NCI-H460 (cell line): ENCODE results near the gene RCOR2. TPM values are rescaled to one million over a fixed set of nuclear protein-coding genes. Genes with fewer than 3 reads are reported as not detected.
A peak's percentile ranks its signal among the peaks of the same experiment; 100 is the strongest.
"Not testable (repeated sequence)": the region's sequence is repeated elsewhere in the genome, so short reads cannot be mapped to it uniquely, and the experiment has no call there.

ENCODE experiments used
- DNase-seq: peaks from one replicate; pipeline ENCODE4 v3.0.0-alpha.2; 2016; ENCODE audit warnings: low read depth; ENCODE audit errors: extremely low read depth
- total RNA-seq: library from RNA; depleted of rRNA; stranded (reverse); fragments of >200 nt; shearing (Covaris generic); gene quantifications from 2 replicates; pipeline ENCODE4 v1.2.3, GENCODE V29; 2014

Gene RCOR2
- total RNA-seq, 1 experiment from 2014 or later: 4.5 TPM

DNA sequence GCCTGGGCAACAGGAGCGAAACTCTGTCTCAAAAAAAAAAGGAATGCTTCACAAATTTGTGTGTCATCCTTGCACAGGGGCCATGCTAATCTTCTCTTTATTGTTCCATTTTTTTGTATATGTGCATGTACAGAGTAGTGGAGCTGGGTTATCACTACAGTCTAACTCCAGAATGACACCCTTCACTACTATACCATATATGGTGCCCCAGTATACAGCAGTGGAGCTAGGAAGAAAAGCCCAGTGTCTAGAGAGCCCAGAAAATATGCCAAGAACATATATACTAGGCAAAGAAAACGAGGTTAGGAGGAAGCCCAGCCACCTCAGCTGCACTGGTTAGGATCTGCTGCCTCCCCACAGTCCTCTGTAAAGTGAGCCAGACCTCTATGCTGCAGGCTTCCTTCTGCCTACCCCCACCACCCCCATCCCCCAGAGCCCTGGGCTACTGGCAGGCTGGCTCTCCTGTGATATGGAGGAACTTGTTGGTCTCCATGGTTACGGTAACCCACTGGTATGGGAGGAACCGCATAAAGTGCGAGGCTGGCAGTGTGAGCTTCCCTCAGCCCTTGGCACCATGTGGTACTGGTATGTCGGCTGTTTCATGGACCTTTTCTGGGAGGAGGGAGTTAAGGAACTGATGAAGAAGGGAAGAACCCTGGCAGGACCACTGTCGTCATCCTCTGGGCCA is 34.3 kb downstream of the RCOR2 start:
- DNase-seq: no peak

DNA sequence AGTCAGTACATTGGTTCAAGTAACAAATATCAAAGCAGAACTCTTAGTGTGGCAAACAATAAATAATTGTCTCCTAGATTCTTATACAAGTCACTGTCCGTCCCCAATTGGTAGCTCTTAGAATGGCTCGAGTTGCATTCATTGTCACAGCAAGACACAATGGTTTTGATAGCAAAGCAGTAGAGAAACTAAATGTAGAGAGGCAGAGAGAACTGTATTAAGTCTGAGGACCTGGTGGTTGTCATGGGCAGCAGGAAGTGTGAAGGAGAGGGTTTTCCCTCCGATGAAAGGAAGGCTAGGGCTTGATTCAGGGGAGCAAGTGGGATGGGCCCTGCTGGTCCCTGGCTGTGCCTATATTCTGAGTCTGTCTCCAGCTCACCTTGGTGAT is 36.6 kb downstream of the RCOR2 start:
- DNase-seq: no peak

DNA sequence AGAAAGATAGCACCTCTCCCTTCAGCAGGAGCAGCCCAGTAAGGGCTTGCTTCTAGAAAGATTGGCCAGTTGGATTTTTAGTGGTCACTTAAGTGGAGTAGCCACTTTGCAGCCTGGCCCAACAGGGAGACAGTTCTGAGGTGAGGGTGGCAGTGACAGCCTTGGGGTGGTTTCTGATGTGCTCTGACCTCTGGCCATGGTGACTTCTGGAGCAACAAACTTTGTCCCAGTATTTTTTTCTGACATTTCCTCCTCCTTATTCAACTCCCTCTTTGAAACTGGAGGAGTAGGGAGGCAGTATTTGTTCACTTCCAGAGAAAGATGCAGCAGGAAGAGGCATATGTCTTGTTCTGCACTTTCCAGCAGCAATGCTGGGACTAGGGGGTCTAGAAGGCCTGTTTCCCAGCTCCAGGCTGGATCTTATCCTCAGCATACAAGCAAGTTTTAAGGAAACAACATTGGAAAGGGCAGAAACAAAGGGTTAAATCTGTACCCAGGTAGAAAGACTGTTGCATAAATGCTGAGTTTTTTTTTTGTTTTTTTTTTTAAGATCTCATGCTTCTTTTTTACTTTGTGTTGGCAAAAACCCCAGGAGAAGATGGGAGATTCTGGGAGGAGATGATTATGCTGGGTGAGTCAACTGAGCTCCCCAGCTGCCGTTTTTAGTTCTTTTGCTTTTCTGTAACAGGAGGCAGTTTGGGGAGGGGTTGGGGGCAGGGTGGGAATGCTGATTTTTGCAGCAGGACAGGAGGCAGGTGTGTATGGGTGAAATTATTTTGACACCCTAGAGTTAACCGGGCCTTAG is 37.2 kb downstream of the RCOR2 start:
- DNase-seq: no peak

DNA sequence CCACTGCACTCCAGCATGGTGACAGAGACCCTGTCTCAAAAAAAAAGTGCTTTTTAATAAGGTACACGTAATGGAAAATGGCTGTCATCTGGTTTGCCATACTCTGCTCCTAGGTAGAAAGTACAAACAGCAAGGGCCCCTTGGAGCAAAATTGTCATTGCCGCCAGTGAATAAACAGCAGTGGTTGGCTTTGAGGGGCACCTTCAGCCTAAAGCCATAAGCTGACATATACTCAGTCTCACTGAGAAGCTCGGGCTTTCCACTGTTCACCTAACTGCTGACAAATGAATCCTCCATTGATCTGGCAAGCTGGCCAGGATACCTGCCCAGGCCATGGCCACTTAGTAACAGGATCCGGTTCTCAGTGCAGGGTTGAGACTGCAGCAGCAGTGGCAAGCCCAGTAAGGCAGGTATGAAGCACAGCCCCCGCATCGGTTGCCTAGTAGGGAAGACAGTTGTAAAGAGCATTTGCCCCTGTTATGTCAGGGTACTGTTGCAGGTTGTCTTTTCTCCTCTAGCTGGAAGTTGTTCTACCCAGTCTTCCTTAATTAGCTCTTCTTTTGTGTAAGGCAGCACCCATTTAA is 39.2 kb downstream of the RCOR2 start:
- DNase-seq: no peak

DNA sequence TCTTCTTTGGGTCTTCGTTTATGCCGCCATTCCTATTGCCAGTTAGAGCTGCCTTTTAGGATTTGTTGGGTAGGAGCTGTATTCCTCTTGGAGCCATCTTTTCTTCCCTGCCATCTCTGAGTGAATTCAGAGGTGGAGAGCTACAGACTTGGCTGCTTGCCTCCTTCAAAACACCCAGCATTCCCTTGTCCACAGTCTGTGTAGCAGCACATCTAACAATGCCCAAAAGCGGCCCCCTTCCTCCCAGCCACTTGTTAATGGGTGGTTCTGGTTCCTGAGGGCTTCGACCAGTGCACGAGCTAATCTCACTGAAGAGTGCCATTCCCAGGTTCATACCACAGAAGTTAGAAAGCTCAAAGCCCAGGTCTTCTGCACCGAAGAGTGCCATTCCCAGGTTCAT is 40.3 kb downstream of the RCOR2 start:
- no peak for DNase-seq

DNA sequence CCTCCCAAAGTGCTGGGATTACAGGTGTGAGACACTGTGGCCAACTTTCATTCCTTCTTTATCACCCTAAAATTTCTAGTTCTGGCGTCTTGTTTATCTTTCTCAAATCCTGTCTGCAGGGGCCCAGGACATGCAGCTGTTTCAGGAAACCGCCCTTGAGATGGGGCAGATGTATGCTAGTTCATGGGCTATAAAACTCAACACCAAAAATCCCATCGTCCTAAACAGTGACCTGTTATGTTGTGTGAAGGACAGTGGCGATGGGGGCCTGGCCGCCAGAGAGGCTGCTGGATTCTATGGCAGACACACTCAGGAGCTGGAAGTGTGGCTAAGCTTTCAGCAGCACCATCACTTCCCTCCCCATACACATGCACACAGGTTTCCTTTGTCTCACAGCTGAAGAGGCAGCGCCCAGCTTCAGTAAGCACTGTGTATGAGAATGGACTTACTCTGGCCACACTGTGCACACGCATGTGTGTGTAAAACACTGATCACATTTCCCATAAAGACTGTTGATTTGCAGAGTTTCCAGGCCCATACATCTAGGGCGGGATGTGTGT is 41.4 kb downstream of the RCOR2 start:
- DNase-seq: no peak

DNA sequence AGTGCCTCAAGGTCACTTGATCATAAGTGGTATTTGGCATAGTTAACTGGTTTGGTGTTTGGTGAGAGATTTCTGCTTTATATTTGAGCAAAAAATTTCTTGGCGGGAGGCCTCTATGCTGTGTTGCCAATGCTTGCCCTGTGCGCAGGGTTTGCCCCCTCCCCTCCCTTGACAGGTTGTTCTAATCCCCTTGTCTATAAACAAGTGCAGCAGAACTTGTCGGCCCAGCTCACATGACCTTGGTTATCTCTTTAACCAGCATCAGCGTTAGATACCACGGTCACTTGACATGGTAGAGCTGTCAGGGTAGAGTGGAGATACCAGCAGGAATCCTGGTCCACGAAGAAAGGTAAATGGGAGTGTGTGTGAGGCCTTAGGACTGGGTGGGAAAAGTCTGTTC is 42.5 kb downstream of the RCOR2 start:
- no peak for DNase-seq

DNA sequence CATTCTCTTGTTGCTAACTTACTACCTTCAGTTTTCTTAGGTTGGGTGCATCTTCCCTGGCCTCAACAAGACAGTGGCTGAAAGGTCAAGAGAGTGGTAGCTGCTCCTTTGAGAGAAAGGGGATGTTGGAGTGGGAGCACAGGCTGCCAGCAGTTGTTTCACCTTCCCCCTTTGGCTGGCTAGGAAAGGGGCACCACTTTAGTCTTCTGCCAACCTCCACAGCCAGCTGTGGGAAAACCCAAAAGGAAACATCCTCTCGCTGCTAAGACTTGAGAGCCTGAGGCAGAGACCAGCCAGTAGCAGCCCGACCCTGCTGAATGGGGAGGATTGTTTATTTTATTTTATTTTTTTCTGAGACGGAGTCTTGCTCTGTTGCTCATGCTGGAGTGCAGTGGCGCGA is 43.7 kb downstream of the RCOR2 start:
- DNase-seq: no peak

DNA sequence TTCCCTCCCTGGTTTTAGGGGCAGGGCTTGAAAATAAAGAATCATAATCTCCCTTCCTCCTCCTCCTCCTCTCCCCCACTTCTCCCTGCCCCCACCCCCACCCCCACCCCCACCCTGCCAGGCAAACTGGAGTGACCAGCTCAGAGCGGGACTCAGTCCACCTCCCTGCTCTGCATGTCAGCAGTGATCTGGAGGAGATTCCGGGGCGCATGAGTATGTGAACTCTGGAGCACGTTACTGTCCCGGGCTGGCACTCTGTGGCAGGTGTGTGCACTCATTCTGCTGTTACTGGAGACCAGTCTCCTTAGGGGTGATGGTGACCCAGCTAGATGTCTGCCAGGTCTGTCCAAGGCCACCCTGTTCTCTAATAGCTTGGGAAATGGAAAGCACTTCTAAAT is 44.2 kb downstream of the RCOR2 start:
- no peak for DNase-seq

DNA sequence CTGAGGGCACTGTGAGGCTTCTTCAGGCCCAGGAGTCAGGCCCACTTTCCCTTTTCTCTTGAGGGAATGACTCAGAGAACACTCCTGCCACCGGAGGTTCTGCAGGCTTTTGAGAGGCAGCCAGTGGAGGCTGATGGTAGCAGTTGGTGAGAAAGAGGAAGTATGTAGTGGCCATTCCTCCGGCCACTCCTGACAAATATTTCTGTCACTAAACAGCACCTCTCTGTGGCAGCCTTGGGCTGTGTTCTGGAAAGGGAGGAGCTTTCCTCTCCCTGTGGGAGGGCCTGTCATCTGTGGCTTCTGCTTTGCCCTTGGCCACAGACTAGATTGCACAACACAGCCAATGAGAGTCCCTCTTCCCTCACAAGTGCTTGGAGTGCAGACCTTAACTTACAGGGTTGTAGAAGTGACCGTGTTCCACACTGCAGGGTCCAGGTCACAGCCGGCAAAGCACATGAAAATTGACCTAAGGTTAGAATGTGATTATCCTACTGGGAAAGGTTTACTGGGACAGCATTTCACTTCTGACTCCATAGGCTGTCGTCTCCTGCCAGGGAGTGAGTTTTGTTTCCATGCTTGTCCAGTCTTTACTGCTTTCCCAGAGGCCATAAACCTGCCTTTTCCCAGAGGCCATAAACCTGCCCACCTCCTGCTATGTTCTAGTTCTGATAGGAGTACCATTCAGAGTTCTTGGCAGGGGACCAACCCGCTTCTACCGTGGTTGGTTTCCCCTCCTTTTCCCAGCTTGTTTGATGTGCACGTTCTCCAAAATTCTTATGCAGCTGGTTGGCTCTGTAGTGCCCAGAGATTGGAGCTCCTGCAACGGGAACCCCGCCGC is 44.8 kb downstream of the RCOR2 start:
- DNase-seq: peak; percentile 87

DNA sequence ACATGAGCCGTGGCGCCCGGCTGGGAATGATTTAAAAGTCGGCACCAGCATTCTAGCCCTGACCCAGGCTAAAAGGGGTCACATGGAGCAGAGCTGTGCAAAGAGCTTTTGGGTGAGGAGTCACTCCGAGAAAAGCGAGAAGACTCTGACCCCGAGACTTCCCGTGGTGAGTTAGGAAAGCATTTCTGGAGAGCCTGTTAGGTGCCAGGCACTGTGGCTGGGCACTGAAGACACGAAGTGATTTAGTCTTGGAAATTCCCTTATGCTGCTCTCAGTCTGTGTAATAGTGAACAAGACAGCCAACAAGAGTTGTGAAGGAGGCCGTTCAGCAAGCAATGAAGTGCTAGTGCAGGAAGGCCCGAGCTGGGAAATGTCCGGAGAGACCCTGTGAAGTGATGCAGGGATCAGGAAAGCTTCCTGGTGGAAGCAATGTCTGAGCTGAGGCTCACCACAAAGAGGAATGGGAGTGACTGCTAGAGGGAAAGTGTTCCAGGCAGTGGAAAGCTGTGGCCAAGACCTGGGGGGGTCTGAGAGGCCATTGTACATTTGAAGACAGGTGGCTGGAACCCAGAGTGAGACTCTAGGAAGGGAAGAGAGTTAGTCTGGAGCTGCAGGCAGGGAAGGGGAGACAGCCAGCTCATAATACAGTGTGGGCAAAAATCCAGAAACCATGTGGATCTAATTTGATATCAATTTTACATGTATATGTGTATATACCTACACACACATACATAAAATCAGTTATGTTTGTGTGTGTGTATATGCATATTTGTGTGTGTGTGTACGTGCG is 46.4 kb downstream of the RCOR2 start:
- DNase-seq: no peak

DNA sequence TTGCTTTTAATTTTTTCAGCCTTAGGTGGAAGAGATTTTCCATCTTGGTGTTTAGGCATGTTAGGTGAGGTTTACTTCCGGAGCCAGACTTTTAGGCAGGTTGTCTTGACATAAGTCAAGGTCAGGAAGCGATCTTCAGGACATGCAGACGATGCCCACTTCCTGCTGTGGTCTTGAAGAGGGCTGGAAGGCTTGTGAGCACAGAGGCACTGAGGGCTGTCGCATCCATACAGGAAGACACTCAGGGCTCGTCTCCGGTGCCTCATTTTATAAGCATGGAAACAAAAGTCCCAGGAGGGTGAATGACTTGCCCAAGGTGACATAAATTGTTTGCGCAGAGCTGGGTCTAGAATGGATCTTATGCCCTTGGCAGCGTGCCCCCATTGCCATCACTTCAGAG is 47.3 kb downstream of the RCOR2 start:
- DNase-seq: no peak

DNA sequence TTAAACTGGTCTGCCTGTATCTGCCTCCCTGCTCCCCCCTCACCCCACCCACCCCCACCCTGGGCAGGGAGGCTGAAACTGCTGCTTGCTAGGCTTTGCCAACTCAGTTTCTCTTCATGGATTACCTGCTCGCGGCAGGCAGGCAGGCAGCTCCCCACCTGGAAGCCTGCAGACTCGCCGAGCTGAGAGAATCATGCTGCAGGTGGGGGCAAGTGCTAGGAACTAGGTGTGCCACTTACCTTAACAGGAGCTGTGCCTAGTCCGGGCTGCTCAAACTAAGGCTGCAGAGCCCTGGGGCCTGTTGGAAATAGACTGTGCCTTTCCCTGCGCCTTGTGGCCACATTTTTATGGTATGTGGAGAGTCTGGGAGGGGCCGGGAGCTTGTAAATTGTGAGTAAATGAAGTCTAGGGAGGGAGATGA is 47.8 kb downstream of the RCOR2 start:
- no peak for DNase-seq

DNA sequence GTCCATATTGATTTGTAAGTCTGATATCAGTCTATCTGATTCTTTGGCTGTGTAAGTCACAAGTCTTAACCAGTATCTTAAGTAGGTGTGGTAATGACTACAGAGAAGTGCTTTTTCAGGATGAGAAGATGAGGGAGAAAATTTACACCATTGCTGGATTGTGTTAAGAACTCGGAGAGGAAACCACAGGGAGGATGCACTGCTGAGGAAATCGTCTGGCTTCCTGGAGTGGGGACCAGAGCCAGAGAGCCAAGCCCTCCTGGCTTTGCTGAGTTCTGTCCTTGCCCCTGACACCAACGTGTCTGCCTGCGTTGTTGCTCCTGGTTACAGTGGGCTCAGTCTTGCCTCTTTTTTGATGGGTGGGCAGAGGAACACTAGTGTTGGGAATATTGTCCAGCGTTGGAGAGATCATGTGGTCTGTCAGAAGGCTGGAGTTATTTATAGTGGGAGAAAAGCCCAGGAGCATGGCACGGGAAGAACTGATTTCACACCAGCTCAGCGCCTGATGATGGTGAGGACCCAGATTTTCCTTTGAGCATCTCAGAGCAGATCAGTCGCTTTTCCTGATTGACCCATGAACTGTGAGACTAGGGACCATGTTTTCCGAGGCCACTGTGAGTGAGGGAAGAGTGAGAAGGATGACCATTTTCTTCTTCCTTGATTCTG is 48.4 kb downstream of the RCOR2 start:
- no peak for DNase-seq

DNA sequence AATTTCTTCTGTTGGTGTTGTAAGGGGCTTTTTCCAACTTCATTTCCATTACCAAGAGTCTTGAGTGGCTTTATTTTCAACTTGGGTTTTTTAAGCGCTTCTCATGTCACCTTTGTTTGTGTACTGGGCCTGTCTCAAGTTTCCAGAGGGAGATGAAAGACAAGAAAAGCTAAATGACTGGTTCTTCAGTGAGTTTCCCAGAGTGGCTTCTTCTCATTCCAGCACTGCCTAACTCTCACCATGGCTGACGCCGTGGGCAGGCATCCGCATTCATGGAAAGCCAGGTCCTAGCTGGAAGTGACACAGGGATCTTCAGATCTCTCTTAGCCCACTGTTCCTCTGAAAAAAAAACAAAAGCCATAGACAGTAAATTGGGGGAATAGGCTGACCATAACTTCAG is 49.5 kb downstream of the RCOR2 start:
- DNase-seq: no peak

DNA sequence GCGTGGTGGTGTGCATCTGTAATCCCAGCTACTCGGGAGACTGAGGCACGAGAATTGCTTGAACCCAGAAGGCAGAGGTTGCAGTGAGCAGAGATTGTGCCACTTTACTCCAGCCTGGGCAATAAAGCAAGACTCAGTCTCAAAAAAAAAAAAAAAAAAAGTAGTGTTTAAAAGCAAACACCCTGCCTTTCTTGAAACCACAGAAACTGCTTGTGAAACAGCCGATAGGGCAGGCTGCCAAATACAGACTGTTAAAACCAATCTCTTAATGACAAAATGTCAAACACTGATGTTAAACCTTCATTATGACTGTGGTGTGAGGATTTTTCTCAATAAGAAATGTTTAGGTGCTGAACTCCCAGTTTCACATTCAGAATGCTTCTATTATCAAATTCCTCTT is 50.8 kb downstream of the RCOR2 start:
- DNase-seq: no peak

DNA sequence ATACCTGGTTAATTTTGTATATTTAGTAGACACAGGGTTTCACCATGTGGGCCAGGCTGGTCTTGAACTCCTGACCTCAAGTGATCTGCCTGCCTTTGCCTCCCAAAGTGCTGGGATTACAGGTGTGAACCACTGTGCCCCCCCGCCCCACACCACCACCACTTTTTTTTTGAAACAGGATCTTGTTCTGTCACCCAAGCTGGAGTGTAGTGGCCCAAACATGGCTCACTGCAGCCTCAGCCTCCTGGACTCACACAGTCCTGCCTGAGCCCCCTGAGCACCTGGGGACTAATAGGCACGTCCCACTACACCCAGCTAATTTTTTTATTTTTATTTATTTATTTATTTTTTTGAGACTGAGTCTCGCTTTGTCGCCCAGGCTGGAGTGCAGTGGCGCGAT is 53.3 kb downstream of the RCOR2 start:
- not testable (repeated sequence) for DNase-seq

DNA sequence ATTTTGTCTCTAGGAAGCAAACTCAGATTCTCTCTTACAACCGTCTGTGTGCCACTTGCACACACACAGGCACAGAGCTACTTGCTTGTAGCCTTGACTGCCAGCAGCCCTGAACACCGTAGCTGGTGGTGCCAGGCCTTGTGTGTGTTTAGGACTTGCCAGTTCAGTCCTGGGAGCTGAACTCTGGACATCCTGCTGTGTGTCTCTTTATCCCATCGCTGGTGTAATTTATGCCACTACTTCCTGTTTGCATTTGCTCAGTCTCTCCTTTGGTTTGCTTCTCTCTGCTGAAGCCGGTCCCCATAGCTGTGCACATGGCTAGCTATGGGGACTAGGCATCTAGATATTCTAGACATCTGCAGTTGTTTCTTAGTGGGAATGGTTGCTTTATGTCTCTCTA is 54.0 kb downstream of the RCOR2 start:
- no peak for DNase-seq
